PFSK-1 (cell line): ENCODE measurements around the gene IL1RAPL2.

Source experiments
- FOXP2 ChIP-seq: optimal IDR thresholded peaks from 2 replicates; pipeline ENCODE3; 2011; ENCODE audit warnings: borderline replicate concordance, control low read depth, inconsistent platforms; ENCODE audit not compliant: insufficient read depth; ENCODE audit errors: extremely low read length, extremely low read depth
- POLR2AphosphoS5 ChIP-seq: IDR thresholded peaks from 2 replicates; pipeline ENCODE4 v1.6.1; 2012; ENCODE audit warnings: low read depth, mild to moderate bottlenecking, control low read depth, low read length, moderate library complexity
- SIN3A ChIP-seq: IDR thresholded peaks from 2 replicates; pipeline ENCODE4 v1.6.1; 2012; ENCODE audit warnings: mild to moderate bottlenecking, low read length, moderate library complexity, borderline replicate concordance; ENCODE audit not compliant: insufficient read depth
- TAF1 ChIP-seq: IDR thresholded peaks from 2 replicates; pipeline ENCODE4 v1.6.1; 2012; ENCODE audit warnings: low read length, control low read depth, borderline replicate concordance; ENCODE audit not compliant: insufficient read depth
- TF ChIP-seq, protein P1 (sequence below), 2 experiments: IDR thresholded peaks; 2 replicates each; pipeline versions ENCODE4 v1.6.1 to v1.8.0; 2011 to 2012; ENCODE audit warnings: low read depth in 2 of 2, low read length in 2 of 2, control low read depth in 1 of 2, inconsistent platforms in 1 of 2, mild to moderate bottlenecking in 1 of 2, moderate library complexity in 1 of 2; ENCODE audit not compliant: insufficient read depth in 1 of 2

Gene IL1RAPL2

DNA sequence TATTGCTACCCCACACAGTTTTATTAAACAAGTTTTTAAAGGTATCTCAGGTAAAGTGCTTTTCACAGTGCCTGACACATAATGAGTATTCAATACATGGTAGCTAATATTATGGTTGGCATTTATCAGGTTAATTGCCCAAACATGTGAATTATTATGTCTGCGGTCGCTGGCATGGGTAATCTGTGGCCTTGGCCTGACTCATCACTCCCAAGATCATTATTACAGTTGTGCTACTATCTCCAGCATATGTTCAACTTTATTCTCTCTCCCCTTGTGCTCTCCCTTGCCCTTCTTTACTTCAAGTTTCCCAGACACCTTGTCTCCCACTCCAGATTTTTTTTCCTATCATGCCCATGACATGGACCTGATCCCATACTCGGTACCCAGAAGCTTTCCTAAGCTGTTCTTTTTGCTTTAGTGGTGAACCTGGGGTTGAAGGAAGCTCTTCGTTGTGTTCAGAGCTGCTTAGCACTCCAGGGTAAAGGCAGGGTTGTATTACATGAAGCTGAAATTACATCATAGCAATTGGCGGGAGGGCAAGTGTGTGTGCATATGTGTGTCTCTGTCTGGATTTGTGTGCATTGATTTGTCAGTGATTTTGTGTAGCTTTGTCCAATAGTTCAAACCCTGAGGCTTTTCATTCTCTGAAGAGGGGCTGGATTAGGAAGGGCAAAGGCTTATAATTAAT is 1079.8 kb downstream of the IL1RAPL2 start:
- TF ChIP-seq TAF1: no peak
- TF ChIP-seq POLR2AphosphoS5: no peak
- TF ChIP-seq, protein P1, sequence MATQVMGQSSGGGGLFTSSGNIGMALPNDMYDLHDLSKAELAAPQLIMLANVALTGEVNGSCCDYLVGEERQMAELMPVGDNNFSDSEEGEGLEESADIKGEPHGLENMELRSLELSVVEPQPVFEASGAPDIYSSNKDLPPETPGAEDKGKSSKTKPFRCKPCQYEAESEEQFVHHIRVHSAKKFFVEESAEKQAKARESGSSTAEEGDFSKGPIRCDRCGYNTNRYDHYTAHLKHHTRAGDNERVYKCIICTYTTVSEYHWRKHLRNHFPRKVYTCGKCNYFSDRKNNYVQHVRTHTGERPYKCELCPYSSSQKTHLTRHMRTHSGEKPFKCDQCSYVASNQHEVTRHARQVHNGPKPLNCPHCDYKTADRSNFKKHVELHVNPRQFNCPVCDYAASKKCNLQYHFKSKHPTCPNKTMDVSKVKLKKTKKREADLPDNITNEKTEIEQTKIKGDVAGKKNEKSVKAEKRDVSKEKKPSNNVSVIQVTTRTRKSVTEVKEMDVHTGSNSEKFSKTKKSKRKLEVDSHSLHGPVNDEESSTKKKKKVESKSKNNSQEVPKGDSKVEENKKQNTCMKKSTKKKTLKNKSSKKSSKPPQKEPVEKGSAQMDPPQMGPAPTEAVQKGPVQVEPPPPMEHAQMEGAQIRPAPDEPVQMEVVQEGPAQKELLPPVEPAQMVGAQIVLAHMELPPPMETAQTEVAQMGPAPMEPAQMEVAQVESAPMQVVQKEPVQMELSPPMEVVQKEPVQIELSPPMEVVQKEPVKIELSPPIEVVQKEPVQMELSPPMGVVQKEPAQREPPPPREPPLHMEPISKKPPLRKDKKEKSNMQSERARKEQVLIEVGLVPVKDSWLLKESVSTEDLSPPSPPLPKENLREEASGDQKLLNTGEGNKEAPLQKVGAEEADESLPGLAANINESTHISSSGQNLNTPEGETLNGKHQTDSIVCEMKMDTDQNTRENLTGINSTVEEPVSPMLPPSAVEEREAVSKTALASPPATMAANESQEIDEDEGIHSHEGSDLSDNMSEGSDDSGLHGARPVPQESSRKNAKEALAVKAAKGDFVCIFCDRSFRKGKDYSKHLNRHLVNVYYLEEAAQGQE (IDR thresholded peaks at IDR 0.05; ENCODE audit: insufficient read depth in 1 of 2, low read depth in 2 of 2, low read length in 2 of 2): no peak
- no peak for TF ChIP-seq FOXP2
- TF ChIP-seq SIN3A: no peak

DNA sequence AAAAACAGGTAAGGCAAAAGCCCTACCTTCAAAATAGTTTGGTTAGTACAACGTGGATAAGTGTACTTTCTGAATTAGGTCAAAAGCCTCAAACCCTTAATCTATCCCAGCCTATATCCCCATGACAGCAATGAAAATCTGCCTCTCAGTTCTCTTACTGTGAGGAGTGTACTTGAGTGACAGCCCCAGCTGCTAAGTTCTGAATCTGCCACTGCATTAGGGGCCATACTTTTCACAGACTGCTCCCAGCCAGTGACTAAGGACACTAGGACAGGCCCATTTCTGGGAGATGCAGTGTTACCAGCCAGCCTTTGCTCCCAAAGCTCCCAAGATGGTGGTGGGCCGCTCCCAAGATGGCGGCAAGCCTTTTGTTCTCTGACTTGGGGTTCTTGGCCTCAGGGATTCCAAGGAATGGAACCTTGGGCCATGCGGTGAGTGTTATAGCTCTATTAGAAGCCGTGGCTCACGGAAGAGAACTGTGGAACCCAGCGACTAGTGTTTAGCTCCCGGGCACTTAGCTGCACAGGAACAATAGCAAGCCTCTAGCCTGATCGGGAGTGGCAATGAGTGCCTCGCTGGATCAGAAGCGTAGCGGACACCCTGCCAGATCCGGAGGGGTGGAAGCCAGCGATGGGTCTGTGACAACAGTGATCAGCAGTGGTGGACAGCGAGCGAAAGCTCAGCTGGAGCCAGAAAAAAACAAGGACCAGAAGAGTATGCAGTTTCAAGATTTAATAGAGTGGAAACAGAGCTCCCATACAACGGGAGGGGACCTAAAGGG is 1080.8 kb downstream of the IL1RAPL2 start:
- TF ChIP-seq POLR2AphosphoS5: no peak

DNA sequence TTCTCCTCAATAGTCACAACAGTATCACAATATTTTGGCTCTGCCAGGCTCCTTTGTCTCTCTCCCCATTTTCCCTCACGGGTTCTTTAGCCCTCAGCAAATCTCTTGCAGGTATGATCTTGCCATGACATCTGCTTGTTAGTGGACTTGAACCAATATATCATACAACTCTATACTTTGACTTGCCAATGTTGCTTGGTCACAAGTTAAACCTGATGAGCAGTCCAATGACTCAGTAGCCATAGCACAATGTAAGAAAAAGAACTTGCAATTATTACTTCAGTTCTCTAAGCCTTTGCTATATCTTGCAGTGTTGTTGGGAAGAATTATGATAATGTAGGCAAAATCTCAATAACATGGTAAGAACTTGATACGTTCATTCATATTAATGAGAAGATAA is 1081.8 kb downstream of the IL1RAPL2 start:
- TF ChIP-seq SIN3A (no peak), TAF1 (no peak), FOXP2 (no peak), POLR2AphosphoS5 (no peak)
- TF ChIP-seq, protein P1 (IDR thresholded peaks at IDR 0.05; ENCODE audit: insufficient read depth in 1 of 2, low read depth in 2 of 2, low read length in 2 of 2): no peak

DNA sequence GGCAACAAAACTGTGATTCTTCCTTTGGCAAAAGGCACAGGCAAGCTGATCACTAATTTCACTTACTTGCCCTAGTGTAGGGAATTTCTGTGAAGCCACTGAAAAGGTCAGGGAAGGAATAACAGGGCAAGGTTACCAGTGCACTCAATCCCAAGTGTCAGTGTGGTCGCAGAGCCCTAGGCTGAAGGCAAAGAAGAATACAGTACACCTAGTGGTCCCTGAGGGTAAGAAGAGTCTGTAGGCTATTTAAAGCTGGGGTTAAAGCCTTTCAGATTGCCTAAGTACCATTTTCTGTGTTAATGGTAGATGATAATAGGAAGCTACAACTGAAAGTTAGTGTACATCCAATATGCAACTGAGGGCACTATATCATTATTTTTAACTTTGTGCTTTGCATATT is 1082.7 kb downstream of the IL1RAPL2 start:
- TF ChIP-seq, protein P1 (IDR thresholded peaks at IDR 0.05; ENCODE audit: insufficient read depth in 1 of 2, low read depth in 2 of 2, low read length in 2 of 2): no peak
- no peak for TF ChIP-seq TAF1
- TF ChIP-seq POLR2AphosphoS5: no peak
- TF ChIP-seq SIN3A: no peak
- no peak for TF ChIP-seq FOXP2

DNA sequence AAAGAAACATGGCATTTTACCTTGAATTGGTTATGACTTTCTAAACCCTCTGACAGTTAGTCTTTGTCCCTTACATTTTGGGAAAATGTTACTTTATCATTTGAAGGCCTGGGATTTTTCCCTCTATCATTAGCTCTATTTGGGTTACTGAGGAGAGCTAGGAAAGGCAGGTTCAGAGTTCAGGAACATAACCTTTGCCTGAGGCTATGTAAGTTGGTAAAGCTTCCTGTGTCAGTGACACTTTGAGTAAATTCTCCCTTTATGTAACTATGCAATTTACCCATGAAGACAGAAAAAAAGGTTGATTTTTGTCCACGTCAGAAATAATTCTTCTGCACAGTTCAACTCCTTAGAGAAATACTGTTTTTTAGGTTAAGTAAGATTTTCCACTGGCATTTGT is 1084.6 kb downstream of the IL1RAPL2 start:
- TF ChIP-seq SIN3A (no peak), POLR2AphosphoS5 (no peak), TAF1 (no peak)
- TF ChIP-seq, protein P1 (IDR thresholded peaks at IDR 0.05; ENCODE audit: insufficient read depth in 1 of 2, low read depth in 2 of 2, low read length in 2 of 2): no peak
